Esophagus squamous epithelium (tissue), 4 donors: Measurements from ENCODE around the gene CD96.

Source experiments
- CTCF ChIP-seq, 6 experiments: fragments of 450-650 bp in 4 of 6; fragments of 200-600 bp in 2 of 6; sonication (generic) in 2 of 6; IDR thresholded peaks; one replicate each; pipeline ENCODE4 v1.5.1; 2016 to 2019; ENCODE audit warnings: antibody characterized with exemption in 6 of 6, mild to moderate bottlenecking in 4 of 6, moderate library complexity in 4 of 6
- POLR2A ChIP-seq, 4 donors: fragments of 450-650 bp; IDR thresholded peaks; one replicate each; pipeline ENCODE4 v1.6.1; 2017; ENCODE audit warnings: antibody characterized with exemption in 4 of 4, mild to moderate bottlenecking in 4 of 4, moderate library complexity in 3 of 4

GRCh38 chr3:111676211-111677006, 134.4 kb downstream of the CD96 start:
- no peak for TF ChIP-seq CTCF (IDR thresholded peaks at IDR 0.05)
- TF ChIP-seq POLR2A (IDR thresholded peaks at IDR 0.05) = no peak
